ACC112 (cell line): ENCODE data around the gene MPEG1.

Experiments used
- H2AFZ ChIP-seq: fragments of 200-600 bp; sonication (generic); one replicate; pipeline ENCODE4 v1.6.0; 2017; ENCODE audit warnings: antibody characterized with exemption, low read length; ENCODE audit not compliant: unreplicated experiment
- H3K27ac ChIP-seq: fragments of 200-600 bp; sonication (generic); 2 replicates; pipeline ENCODE4 v1.5.1; 2014; ENCODE audit warnings: low read depth, mild to moderate bottlenecking, antibody characterized with exemption, low read length, moderate library complexity
- H3K27me3 ChIP-seq: fragments of 200-600 bp; sonication (generic); 2 replicates; pipeline ENCODE4 v1.6.1; 2014; ENCODE audit warnings: mild to moderate bottlenecking, antibody characterized with exemption, low read length, moderate library complexity, mixed read lengths; ENCODE audit not compliant: insufficient read depth
- H3K36me3 ChIP-seq: fragments of 200-600 bp; sonication (generic); 2 replicates; pipeline ENCODE4 v1.6.1; 2016; ENCODE audit warnings: mild to moderate bottlenecking, antibody characterized with exemption, low read length, moderate library complexity, mixed read lengths; ENCODE audit not compliant: insufficient read depth
- H3K4me1 ChIP-seq: fragments of 200-600 bp; sonication (generic); one replicate; pipeline ENCODE4 v1.6.1; 2016; ENCODE audit warnings: low read length, mixed read lengths; ENCODE audit not compliant: insufficient read depth, unreplicated experiment, control insufficient read depth
- H3K4me3 ChIP-seq: fragments of 200-600 bp; sonication (generic); 2 replicates; pipeline ENCODE4 v1.5.1; 2014; ENCODE audit warnings: mild to moderate bottlenecking, low read depth, low read length
- H3K79me2 ChIP-seq: fragments of 200-600 bp; sonication (generic); one replicate; pipeline ENCODE4 v1.6.0; 2016; ENCODE audit warnings: low read length; ENCODE audit not compliant: control insufficient read depth, unreplicated experiment, insufficient read depth

Gene MPEG1

DNA sequence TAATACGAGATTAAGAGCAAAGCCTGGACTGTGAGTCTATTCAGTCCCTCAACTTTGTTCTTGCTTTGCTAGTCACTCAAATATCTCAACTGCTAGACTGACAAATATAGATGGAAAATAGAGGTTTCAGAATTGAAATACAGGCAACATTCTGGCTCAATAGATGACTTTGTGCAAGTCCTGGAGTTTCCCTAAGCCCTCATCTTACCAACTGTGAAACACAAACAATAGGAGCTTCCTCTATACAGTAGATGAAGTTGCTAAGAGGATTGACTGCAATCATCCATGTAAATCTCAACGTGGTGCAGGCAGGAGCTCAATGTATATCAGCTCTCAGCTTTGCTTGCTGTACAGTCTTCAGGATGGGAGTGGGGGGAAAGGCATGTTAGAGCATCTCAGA, 6.2 kb upstream of the MPEG1 start:
- H3K27me3 ChIP-seq, result no peaks in the 10 kb centered on the region; the same call in 1 of the 2 replicates
- H3K36me3 ChIP-seq, result no peaks in the 10 kb centered on the region
- H3K4me1 ChIP-seq, result peaks cover 47% of the 10 kb centered on the region

DNA sequence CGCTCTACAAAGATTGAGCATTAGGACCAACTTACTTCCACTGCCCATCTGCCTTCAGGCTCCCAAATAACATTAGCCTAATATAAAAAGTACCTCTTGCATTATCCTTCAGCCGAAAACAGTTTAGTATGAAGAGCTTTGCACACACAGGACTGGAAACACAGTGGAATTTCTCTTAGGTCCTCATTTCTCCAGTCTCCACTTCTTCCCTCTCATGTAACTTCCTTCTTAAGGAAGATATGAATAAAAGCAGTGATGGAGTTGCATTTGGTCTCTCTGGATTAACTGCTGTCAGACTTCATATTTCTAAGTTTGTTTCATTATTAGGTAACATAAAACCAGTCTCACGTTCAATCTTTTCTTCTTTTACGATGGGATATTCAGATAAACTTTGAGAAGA, 5.6 kb upstream of the MPEG1 start:
- Histone ChIP-seq H2AFZ (no peak overlapping the region), H3K27me3 (no peaks in the 10 kb centered on the region; the same call in 1 of the 2 replicates), H3K79me2 (no peaks in the 10 kb centered on the region), H3K27ac (no peak overlapping the region), H3K4me3 (no peak overlapping the region), H3K4me1 (peaks cover 43% of the 10 kb centered on the region), H3K36me3 (no peaks in the 10 kb centered on the region)

More for the DNA sequence above, 6.2 kb upstream of the MPEG1 start:
- no peak overlapping the region for H2AFZ ChIP-seq
- H3K79me2 ChIP-seq, result no peaks in the 10 kb centered on the region
- H3K27ac ChIP-seq, result no peak overlapping the region
- H3K4me3 ChIP-seq, result no peak overlapping the region

DNA sequence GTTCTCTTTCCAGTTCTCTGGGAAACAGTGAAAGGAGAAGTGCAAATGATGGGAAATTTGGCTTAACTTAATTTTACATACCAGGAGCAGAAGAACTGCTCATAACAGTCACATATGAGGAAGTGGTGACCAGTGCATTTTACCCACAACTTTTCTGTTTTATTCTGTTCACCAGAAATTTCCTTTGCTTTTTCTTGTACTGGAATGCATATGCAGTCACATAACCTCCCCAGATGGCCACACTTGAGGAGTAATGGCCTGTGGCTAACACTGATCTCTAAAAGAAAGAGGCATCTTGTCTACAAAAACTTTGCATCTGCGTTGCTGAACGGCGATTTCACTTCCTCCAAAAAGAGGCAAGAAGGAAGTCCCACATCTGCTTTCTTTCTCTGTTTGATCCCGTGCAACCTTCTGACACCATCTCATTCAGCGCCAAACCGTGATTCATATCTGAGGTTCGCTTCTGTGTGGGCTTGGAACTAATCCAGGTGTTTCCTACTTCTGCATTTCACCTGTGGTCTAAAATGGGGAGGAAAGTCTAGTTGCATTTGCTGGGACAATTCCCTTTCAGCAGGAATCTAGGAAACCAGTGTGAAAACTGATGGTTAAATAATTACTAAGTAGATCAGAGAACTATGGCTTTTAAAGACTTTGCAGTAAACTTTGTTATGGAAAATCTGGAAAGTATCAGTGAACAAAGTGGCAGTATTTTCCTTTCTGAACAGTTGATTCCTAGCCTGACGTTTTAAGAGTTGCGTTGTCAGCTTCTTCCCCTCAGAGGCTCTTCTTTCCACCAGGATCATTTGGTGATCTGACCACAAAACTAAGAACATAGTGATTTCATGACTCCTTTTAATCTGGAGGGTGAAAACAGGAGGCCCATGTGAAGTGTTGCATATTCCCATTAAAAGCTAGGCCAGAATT, 4.2 kb upstream of the MPEG1 start:
- peak overlapping the region; percentile 83 for H2AFZ ChIP-seq
- H3K36me3 ChIP-seq, result no peaks in the 10 kb centered on the region
- H3K79me2 ChIP-seq, result no peaks in the 10 kb centered on the region
- H3K4me1 ChIP-seq, result peaks cover 35% of the 10 kb centered on the region
- peak overlapping the region; percentile 53; the same call in 1 of the 2 replicates for H3K4me3 ChIP-seq
- no peak overlapping the region for H3K27ac ChIP-seq
- no peaks in the 10 kb centered on the region; the same call in 1 of the 2 replicates for H3K27me3 ChIP-seq

DNA sequence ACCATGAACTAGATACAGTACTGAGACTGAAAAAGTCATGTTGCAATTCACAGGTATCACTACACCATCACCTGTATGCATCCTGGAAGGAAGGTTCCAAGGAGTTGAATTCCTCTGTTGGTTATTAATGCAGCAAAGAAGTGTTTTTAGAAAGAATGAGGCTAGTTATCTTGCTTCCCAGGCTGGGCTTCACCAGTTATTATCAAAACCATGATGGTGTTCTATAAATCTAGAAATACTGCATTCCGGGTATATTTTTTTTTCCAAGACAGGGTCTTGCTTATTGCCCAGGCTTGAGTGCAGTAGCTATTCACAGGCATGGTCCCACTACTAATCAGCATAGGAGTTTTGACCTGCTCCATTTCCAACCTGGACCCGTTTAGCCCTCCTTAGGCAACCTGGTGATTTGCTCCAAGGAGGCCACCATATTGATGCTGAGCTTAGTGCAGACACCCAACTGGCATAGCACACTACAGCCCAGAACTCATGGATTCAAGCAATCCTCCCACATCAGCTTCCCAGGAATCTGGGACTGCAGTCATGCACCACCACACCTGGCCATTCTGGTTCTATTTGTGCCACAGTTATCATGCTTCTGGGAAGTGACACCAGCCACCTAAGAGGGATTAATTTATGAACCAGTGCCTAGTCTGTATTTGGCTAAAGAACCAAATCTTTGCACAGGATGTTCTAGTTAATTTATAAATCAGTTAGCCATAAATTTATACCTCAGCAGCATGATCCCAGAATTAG, 1.6 kb upstream of the MPEG1 start:
- Histone ChIP-seq H3K79me2 (no peaks in the 10 kb centered on the region), H3K27me3 (no peaks in the 10 kb centered on the region; the same call in 1 of the 2 replicates), H2AFZ (no peak overlapping the region), H3K4me1 (peaks cover 11% of the 10 kb centered on the region), H3K4me3 (no peak overlapping the region), H3K27ac (no peak overlapping the region), H3K36me3 (no peaks in the 10 kb centered on the region)

DNA sequence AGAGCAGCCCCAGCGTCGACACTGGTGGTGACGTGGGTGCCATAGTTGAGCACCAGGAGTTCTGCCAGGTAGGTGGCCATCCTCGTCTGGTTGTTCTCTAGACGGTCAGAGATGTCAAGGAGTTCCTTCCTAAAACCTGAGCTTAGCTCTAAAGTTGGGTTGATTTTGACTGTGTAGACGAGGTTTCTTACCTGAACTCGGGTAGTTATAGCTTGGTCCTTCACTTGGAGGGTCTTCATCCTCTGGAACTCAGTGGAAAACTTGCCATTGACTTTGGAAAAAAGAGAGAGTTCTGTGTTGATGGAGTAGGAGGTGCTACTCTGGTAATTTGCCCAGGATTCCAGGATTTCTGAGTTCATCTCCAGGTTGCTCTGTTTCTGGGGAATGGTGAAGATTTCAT, 505 bp downstream of the MPEG1 start:
- Histone ChIP-seq H2AFZ (no peak overlapping the region), H3K79me2 (no peaks in the 10 kb centered on the region), H3K27me3 (no peaks in the 10 kb centered on the region; the same call in 1 of the 2 replicates), H3K4me1 (peaks cover 26% of the 10 kb centered on the region), H3K4me3 (no peak overlapping the region), H3K36me3 (no peaks in the 10 kb centered on the region), H3K27ac (no peak overlapping the region)

DNA sequence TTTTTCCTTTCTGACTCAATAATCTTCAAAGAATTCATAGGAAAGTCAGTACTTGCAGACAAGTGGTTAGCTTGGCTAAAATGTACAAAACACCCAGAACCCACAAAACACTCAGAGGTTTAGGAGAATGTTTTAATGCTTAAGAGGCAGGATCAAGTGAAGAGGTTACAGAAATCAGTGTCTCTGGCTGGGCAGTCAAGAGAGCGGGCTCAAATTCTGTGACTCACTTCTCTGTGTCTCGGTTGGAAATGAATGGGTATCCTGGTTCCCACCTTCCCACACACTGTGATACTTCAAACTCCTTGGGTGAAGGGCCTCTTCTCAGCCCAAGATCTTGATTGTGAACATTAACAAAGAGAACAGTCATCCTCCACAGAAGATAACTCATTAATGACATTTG, 3.8 kb downstream of the MPEG1 start:
- H3K27ac ChIP-seq, result peak overlapping the region; percentile 17; the same call in 1 of the 2 replicates
- H3K27me3 ChIP-seq, result no peaks in the 10 kb centered on the region; the same call in 1 of the 2 replicates
- H3K4me3 ChIP-seq, result no peak overlapping the region

DNA sequence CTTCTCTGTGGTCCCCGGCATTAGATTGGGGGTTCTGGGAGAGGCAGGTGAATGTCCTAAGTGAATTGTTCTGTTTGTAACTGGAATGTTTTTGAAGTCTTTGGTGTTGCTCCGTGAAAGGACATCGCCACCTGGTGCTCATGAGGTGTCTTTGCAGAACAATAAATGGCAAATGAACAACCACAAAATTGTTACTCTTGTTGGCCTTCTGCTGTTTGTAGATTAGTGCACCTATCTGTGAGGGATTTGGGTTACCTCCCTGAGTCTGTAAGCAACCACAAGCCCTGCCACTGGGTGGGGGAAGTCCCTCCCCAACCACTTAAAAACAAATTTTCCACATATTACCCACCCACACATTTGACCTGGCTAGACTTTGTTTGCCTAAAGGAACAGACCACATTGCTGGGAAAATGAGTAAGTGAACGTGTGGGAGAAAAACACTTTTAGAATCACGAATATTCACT, 4.7 kb downstream of the MPEG1 start:
- peaks cover 26% of the 10 kb centered on the region for H3K4me1 ChIP-seq
- H3K4me3 ChIP-seq, result peak overlapping the region; percentile 21; the same call in 1 of the 2 replicates
- no peaks in the 10 kb centered on the region for H3K79me2 ChIP-seq
- H2AFZ ChIP-seq, result peak overlapping the region; percentile 43
- no peak overlapping the region; the same call in 1 of the 2 replicates for H3K27ac ChIP-seq
- no peaks in the 10 kb centered on the region for H3K27me3 ChIP-seq
- H3K36me3 ChIP-seq, result no peaks in the 10 kb centered on the region

More for the DNA sequence above, 3.8 kb downstream of the MPEG1 start:
- H3K36me3 ChIP-seq, result no peaks in the 10 kb centered on the region
- peaks cover 26% of the 10 kb centered on the region for H3K4me1 ChIP-seq
- H2AFZ ChIP-seq, result no peak overlapping the region
- H3K79me2 ChIP-seq, result no peaks in the 10 kb centered on the region

DNA sequence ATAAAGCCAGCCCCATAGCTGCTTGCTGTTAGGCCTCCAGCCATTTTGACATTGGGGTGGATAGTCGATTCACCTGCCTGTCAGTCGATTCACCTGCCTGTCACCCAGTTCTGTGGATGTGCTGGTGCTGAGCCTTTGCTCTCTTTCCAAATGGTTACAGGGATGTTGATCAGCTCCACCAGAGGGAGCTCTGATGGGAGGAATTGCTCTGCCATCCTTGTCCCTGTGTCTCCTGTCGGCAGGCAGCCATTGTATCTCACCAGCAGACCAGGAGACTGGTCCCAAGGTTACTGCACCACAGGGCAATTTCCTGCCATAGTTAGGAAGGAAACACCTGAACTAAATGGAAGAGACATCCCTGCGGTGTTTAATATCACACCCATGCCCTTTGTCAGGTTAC, 6.1 kb downstream of the MPEG1 start:
- no peaks in the 10 kb centered on the region for H3K27me3 ChIP-seq
- no peaks in the 10 kb centered on the region for H3K79me2 ChIP-seq
- H3K4me1 ChIP-seq, result peaks cover 26% of the 10 kb centered on the region
- H3K4me3 ChIP-seq, result no peak overlapping the region
- H3K36me3 ChIP-seq, result no peaks in the 10 kb centered on the region
- H3K27ac ChIP-seq, result no peak overlapping the region
- H2AFZ ChIP-seq, result no peak overlapping the region

DNA sequence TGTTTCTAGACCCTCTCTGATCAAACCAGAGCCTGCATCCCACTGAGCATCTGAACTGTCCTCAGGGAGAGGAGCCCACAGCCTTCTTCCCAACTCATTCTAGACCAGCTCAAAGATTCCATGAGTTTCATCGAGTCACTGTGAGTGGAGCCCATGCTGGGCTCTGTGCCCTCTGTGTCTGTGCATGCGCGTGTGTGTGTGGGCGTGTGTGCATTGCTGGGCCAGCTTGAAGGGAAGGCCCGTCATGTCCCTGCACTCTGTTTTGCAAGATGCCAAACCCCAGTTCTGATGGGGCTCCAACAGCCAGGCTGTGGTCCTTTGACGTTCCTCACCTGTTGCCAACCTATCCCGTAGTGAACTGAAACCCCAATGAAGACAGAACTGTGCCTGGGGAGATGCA, 7.1 kb downstream of the MPEG1 start:
- H3K36me3 ChIP-seq, result no peaks in the 10 kb centered on the region
- H3K27me3 ChIP-seq, result no peaks in the 10 kb centered on the region
- no peak overlapping the region for H3K4me3 ChIP-seq
- H2AFZ ChIP-seq, result no peak overlapping the region
- H3K79me2 ChIP-seq, result no peaks in the 10 kb centered on the region
- H3K4me1 ChIP-seq, result peaks cover 26% of the 10 kb centered on the region
- no peak overlapping the region for H3K27ac ChIP-seq

DNA sequence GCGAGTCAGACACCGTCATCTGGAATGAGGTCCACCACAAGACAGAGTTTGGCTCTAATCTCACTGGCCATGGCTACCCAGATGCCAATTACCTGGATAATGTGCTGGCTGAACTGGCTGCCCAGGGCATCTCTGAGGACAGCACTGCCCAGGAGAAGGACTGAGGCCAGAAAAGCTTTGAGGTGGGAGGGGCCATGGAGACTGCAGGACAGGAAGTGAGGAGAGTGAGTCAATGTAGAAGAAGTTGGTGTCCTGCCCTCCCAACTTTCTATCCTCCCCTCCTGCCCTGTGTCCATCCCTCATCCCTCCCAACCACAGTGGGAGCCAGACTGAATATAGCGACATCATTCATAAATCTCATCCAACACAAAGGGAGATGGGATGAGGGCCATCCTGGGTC, 8.0 kb downstream of the MPEG1 start:
- H3K4me1 ChIP-seq, result peaks cover 26% of the 10 kb centered on the region
- no peak overlapping the region for H2AFZ ChIP-seq
- no peak overlapping the region for H3K27ac ChIP-seq
- H3K79me2 ChIP-seq, result no peaks in the 10 kb centered on the region
- no peak overlapping the region for H3K4me3 ChIP-seq
- H3K36me3 ChIP-seq, result no peaks in the 10 kb centered on the region
- H3K27me3 ChIP-seq, result no peaks in the 10 kb centered on the region
